HCT116 (cell line): ENCODE results near the gene TENM4. TPM values are rescaled to one million over a fixed set of nuclear protein-coding genes. Genes with fewer than 3 reads are reported as not detected.

Experiments
- ATAC-seq: fragments of 200-7000 bp; cut with Tn5 transposase; 2 replicates; pipeline ENCODE4 v1.9.1; 2020; ENCODE audit warnings: mild to moderate bottlenecking, moderate library complexity
- BruUV-seq: library from RNA; stranded (reverse); fragments of 400-500 nt; replicated peaks from 2 replicates; lab custom pipeline; 2021; lab: Mats Ljungman, UMichigan
- CTCF ChIA-PET: fragments of 300-600 bp; sonication (Branson Sonifier 250); formaldehyde crosslinking; loops from one replicate; lab custom pipeline; 2021; ENCODE audit warnings: antibody characterized with exemption; lab: Charles Lee
- POLR2A ChIA-PET: fragments of 300-600, 350-600 bp; sonication (Branson Sonifier 250); formaldehyde crosslinking; loops from one replicate; lab custom pipeline; 2021; ENCODE audit warnings: antibody characterized with exemption; lab: Charles Lee
- RAD21 ChIA-PET, 2 experiments: fragments of 300-600 bp; sonication (Branson Sonifier 250); formaldehyde crosslinking; loops; one replicate each; lab custom pipeline; 2023; ENCODE audit warnings: low total read pairs in 2 of 2; ENCODE audit not compliant: uncharacterized antibody in 2 of 2, unreplicated experiment in 2 of 2, low non-redundant PET in 1 of 2; lab: Charles Lee
- DNase-seq: peaks from one replicate; pipeline ENCODE4 v3.0.0-alpha.2; 2010; ENCODE audit warnings: low read depth, low spot score
- H2AFZ ChIP-seq: fragments of 200-600 bp; shearing (Covaris generic), sonication (generic); 2 replicates; pipeline ENCODE4 v1.6.1; 2017; ENCODE audit warnings: low read depth, mixed run types, mixed read lengths, antibody characterized with exemption, low read length; ENCODE audit not compliant: poor library complexity, severe bottlenecking
- H3K27ac ChIP-seq: 2 replicates; pipeline ENCODE4 v1.5.1; 2012; ENCODE audit warnings: low read depth, low read length
- H3K27me3 ChIP-seq: fragments of 200-600 bp; sonication (generic); 2 replicates; pipeline ENCODE4 v1.6.1; 2016; ENCODE audit warnings: mixed run types, low read length, mixed read lengths; ENCODE audit not compliant: insufficient read depth
- H3K36me3 ChIP-seq, 2 experiments: fragments of 200-500 bp in 1 of 2; fragments of 200-600 bp in 1 of 2; sonication (Bioruptor generic) in 1 of 2; sonication (generic) in 1 of 2; 2 replicates each; pipeline versions ENCODE4 v1.5.1 to v1.6.1; 2014 to 2016; ENCODE audit warnings: low read length in 2 of 2, inconsistent platforms in 1 of 2, mixed read lengths in 1 of 2, mixed run types in 1 of 2; ENCODE audit not compliant: insufficient read depth in 2 of 2, control insufficient read depth in 1 of 2
- H3K4me1 ChIP-seq, 2 experiments: fragments of 200-600 bp in 1 of 2; sonication (generic) in 1 of 2; 2 replicates each; pipeline versions ENCODE4 v1.5.1 to v1.6.1; 2012 to 2017; ENCODE audit warnings: low read length in 2 of 2, inconsistent platforms in 1 of 2, mild to moderate bottlenecking in 1 of 2, mixed read lengths in 1 of 2, mixed run types in 1 of 2, moderate library complexity in 1 of 2; ENCODE audit not compliant: insufficient read depth in 2 of 2, control insufficient read depth in 1 of 2
- H3K4me2 ChIP-seq: fragments of 200-600 bp; sonication (generic); 2 replicates; pipeline ENCODE4 v1.6.1; 2017; ENCODE audit warnings: mixed run types, low read length, mixed read lengths
- H3K4me3 ChIP-seq, 2 experiments: fragments of 200-600 bp in 1 of 2; sonication (generic) in 1 of 2; replicated peaks in 1 of 2; 2 replicates each; pipeline ENCODE4 v1.5.1; 2011 to 2016; ENCODE audit warnings: low read length in 2 of 2, control low read depth in 1 of 2, low read depth in 1 of 2, mild to moderate bottlenecking in 1 of 2, mixed read lengths in 1 of 2, mixed run types in 1 of 2
- H3K79me2 ChIP-seq: fragments of 200-600 bp; sonication (generic); 2 replicates; pipeline ENCODE4 v1.6.1; 2017; ENCODE audit warnings: mild to moderate bottlenecking, mixed run types, low read length, moderate library complexity, mixed read lengths; ENCODE audit not compliant: insufficient read depth
- H3K9ac ChIP-seq: fragments of 200-600 bp; sonication (generic); 2 replicates; pipeline ENCODE4 v1.6.1; 2016; ENCODE audit warnings: low read length, mixed read lengths
- H3K9me2 ChIP-seq: fragments of 200-600 bp; sonication (generic), shearing (Covaris generic); 2 replicates; pipeline ENCODE4 v1.6.1; 2017; ENCODE audit warnings: mixed run types, mild to moderate bottlenecking, moderate library complexity; ENCODE audit not compliant: insufficient read depth
- H3K9me3 ChIP-seq, 2 experiments: fragments of 200-500 bp in 1 of 2; fragments of 200-600 bp in 1 of 2; sonication (Bioruptor generic) in 1 of 2; sonication (generic) in 1 of 2; 2 replicates each; pipeline ENCODE4 v1.6.1; 2014 to 2017; ENCODE audit warnings: low read length in 2 of 2, mixed read lengths in 2 of 2, inconsistent platforms in 1 of 2, low read depth in 1 of 2, mild to moderate bottlenecking in 1 of 2, mixed run types in 1 of 2, moderate library complexity in 1 of 2; ENCODE audit not compliant: control insufficient read depth in 1 of 2, insufficient read depth in 1 of 2
- H4K20me1 ChIP-seq: fragments of 200-600 bp; sonication (generic), shearing (Covaris generic); 2 replicates; pipeline ENCODE4 v1.6.1; 2017; ENCODE audit warnings: mixed run types, mild to moderate bottlenecking, moderate library complexity; ENCODE audit not compliant: insufficient read depth
- SRF ChIP-seq: IDR thresholded peaks from 2 replicates; pipeline ENCODE4 v1.6.1; 2012; ENCODE audit warnings: low read depth
- ZBTB33 ChIP-seq: IDR thresholded peaks from 2 replicates; pipeline ENCODE4 v1.6.1; 2011; ENCODE audit warnings: mild to moderate bottlenecking, low read length, moderate library complexity; ENCODE audit not compliant: insufficient replicate concordance; ENCODE audit errors: extremely low read depth
- intact Hi-C: fragments of 100-400 bp; cut with micrococcal nuclease; formaldehyde crosslinking; loops from 2 replicates; pipeline ENCODE4 v1.10.0; 2022
- total RNA-seq: library from RNA; stranded (reverse); gene quantifications from one replicate; pipeline ENCODE4 v1.2.1, GENCODE V29; 2021; ENCODE audit not compliant: unreplicated experiment

The TENM4 gene
- total RNA-seq, 1 experiment from 2014 or later: 0.05 TPM

GRCh38 chr11:79291948-79292347 is 148.9 kb downstream of the TENM4 start:
- Histone ChIP-seq H3K4me1 (no peaks in the 10 kb centered on the region), H3K27me3 (peaks cover 9% of the 10 kb centered on the region; the same call in 1 of the 2 replicates), H3K4me3 (no peak overlapping the region), H3K4me2 (no peak overlapping the region), H3K9me3 (no peaks in the 10 kb centered on the region), H3K79me2 (no peaks in the 10 kb centered on the region), H2AFZ (no peak overlapping the region), H4K20me1 (no peaks in the 10 kb centered on the region), H3K9ac (no peak overlapping the region), H3K36me3 (no peaks in the 10 kb centered on the region), H3K27ac (no peak overlapping the region), H3K9me2 (no peaks in the 10 kb centered on the region)
- ATAC-seq (no peak), DNase-seq (no peak)
- RAD21 ChIA-PET: no interaction called here
- intact Hi-C loops: no loop called here
- BruUV-seq: no TSS peak
- POLR2A ChIA-PET: no interaction called here
- TF ChIP-seq SRF: no peak
- TF ChIP-seq, all 23 proteins: peak for 0
- CTCF ChIA-PET: no interaction called here

- intact Hi-C loops: no loop called here
- RAD21 ChIA-PET: no interaction called here
These were observed 150.1 kb downstream of the TENM4 start for GRCh38 chr11:79290761-79291160.

More at GRCh38 chr11:79290761-79291160, 150.1 kb downstream of the TENM4 start:
- Histone ChIP-seq H3K27ac (no peak overlapping the region), H3K4me3 (no peak overlapping the region), H3K9ac (no peak overlapping the region), H4K20me1 (no peaks in the 10 kb centered on the region), H3K9me2 (no peaks in the 10 kb centered on the region), H3K9me3 (no peaks in the 10 kb centered on the region)
- ATAC-seq: no peak
- BruUV-seq: no TSS peak
- TF ChIP-seq ZBTB33: no peak
- TF ChIP-seq, all 23 proteins: peak for 0
- H3K27me3 ChIP-seq: peaks cover 6% of the 10 kb centered on the region; the same call in 1 of the 2 replicates
- H2AFZ ChIP-seq: no peak overlapping the region
- H3K36me3 ChIP-seq: no peaks in the 10 kb centered on the region
- POLR2A ChIA-PET: no interaction called here
- no peaks in the 10 kb centered on the region for H3K4me1 ChIP-seq
- no peak overlapping the region for H3K4me2 ChIP-seq
- CTCF ChIA-PET: no interaction called here
- DNase-seq: no peak
- no peaks in the 10 kb centered on the region for H3K79me2 ChIP-seq
